Keratinocyte (primary cell): ENCODE data around the gene FAM114A1. TPM values are rescaled to one million over a fixed set of nuclear protein-coding genes. Genes with fewer than 3 reads are reported as not detected.

Source experiments
- DNase-seq: peaks from one replicate; pipeline ENCODE4 v3.0.0-alpha.2; 2011; ENCODE audit warnings: low read depth, missing footprints, low spot score
- FAIRE-seq: peaks from 2 replicates; lab custom pipeline; 2011; peaks lifted over from hg19 to GRCh38; lab: Jason Lieb, UNC
- H2AFZ ChIP-seq: 2 replicates; pipeline ENCODE4 v1.6.0; 2012; ENCODE audit warnings: low read length, control low read depth, inconsistent platforms; ENCODE audit not compliant: control insufficient read depth
- H3K27ac ChIP-seq: 2 replicates; pipeline ENCODE4 v1.5.1; 2011; ENCODE audit warnings: low read length; ENCODE audit not compliant: control insufficient read depth, insufficient read depth
- H3K27me3 ChIP-seq: 3 replicates; pipeline ENCODE4 v1.6.0; 2011; ENCODE audit warnings: low read length; ENCODE audit not compliant: control insufficient read depth, insufficient read depth; ENCODE audit errors: extremely low read depth
- H3K36me3 ChIP-seq, 2 experiments: 2 replicates in 1 of 2; 3 replicates in 1 of 2; pipeline ENCODE4 v1.5.1; 2011; ENCODE audit warnings: low read length in 2 of 2, mild to moderate bottlenecking in 1 of 2; ENCODE audit not compliant: control insufficient read depth in 2 of 2, insufficient read depth in 2 of 2; ENCODE audit errors: extremely low read depth in 1 of 2
- H3K4me1 ChIP-seq: 3 replicates; pipeline ENCODE4 v1.5.1; 2011; ENCODE audit warnings: low read length; ENCODE audit not compliant: control insufficient read depth, insufficient read depth; ENCODE audit errors: extremely low read depth
- H3K4me2 ChIP-seq: 3 replicates; pipeline ENCODE4 v1.6.0; 2011; ENCODE audit warnings: low read depth, low read length; ENCODE audit not compliant: control insufficient read depth, insufficient read depth; ENCODE audit errors: extremely low read depth
- H3K4me3 ChIP-seq, 3 experiments: fragments of 200-600 bp in 1 of 3; sonication (generic) in 1 of 3; 2 replicates in 2 of 3; 3 replicates in 1 of 3; pipeline ENCODE4 v1.5.1; 2011 to 2016; ENCODE audit warnings: low read length in 3 of 3, mild to moderate bottlenecking in 3 of 3, control low read depth in 2 of 3, inconsistent platforms in 1 of 3, low read depth in 1 of 3, mixed read lengths in 1 of 3, mixed run types in 1 of 3, moderate library complexity in 1 of 3; ENCODE audit not compliant: control insufficient read depth in 2 of 3, insufficient read depth in 2 of 3; ENCODE audit errors: extremely low read depth in 1 of 3
- H3K79me2 ChIP-seq: 2 replicates; pipeline ENCODE4 v1.6.0; 2012; ENCODE audit warnings: low read length; ENCODE audit not compliant: control insufficient read depth, insufficient read depth
- H3K9ac ChIP-seq: 3 replicates; pipeline ENCODE4 v1.6.0; 2011; ENCODE audit warnings: low read length; ENCODE audit not compliant: control insufficient read depth, insufficient read depth; ENCODE audit errors: extremely low read depth
- H3K9me1 ChIP-seq: 3 replicates; pipeline ENCODE4 v1.6.0; 2011; ENCODE audit warnings: low read length; ENCODE audit not compliant: control insufficient read depth, insufficient read depth; ENCODE audit errors: extremely low read depth
- H3K9me3 ChIP-seq: 2 replicates; pipeline ENCODE4 v1.5.1; 2012; ENCODE audit warnings: low read depth, low read length; ENCODE audit not compliant: control insufficient read depth
- H4K20me1 ChIP-seq: 3 replicates; pipeline ENCODE4 v1.6.0; 2011; ENCODE audit warnings: low read length; ENCODE audit not compliant: control insufficient read depth, insufficient read depth; ENCODE audit errors: extremely low read depth
- CTCF ChIP-seq, 3 experiments: IDR thresholded peaks in 1 of 3; conservative IDR thresholded peaks in 1 of 3; optimal IDR thresholded peaks in 1 of 3; 2 replicates in 2 of 3; 3 replicates in 1 of 3; pipeline versions ENCODE3 to v1.5.1; 2011; ENCODE audit warnings: low read length in 3 of 3, mild to moderate bottlenecking in 3 of 3, moderate library complexity in 2 of 3, control low read depth in 1 of 3, inconsistent platforms in 1 of 3; ENCODE audit not compliant: insufficient read depth in 2 of 3; ENCODE audit errors: extremely low read depth in 1 of 3
- EZH2 ChIP-seq: IDR thresholded peaks from one replicate; pipeline ENCODE4 v1.6.1; 2012; ENCODE audit warnings: inconsistent platforms, mild to moderate bottlenecking, low read length, moderate library complexity
- dilution Hi-C: fragments of 300-500 bp; cut with MboI; formaldehyde crosslinking; loops from one replicate; pipeline ENCODE4 v1.7.0; 2020; ENCODE audit warnings: low sequenced_read_pairs; ENCODE audit not compliant: extremely low pct_ligation_motif_present
- polyA plus RNA-seq, 5 experiments: library from polyadenylated mRNA; depleted of rRNA in 3 of 5; stranded (reverse) in 3 of 5; stranded (forward) in 1 of 5; unstranded in 1 of 5; fragments of >200 nt; gene quantifications; 1 replicate in 1 of 5; 2 replicates in 3 of 5; 3 replicates in 1 of 5; pipeline versions ENCODE4 v1.2.1 to v1.2.3, GENCODE V29; 2011 to 2012; ENCODE audit warnings: missing spikeins in 2 of 5, low read depth in 1 of 5, low replicate concordance in 1 of 5

FAM114A1 gene
- polyA plus RNA-seq, 1 donor (not counting 4 experiments of a cell fraction or from before 2014, with no cell fraction given), result 47.2 TPM

- peaks cover 7% of the 10 kb centered on the region for H3K4me1 ChIP-seq
- DNase-seq, result no peak
- H3K9me1 ChIP-seq, result no peaks in the 10 kb centered on the region
- H3K36me3 ChIP-seq, result no peaks in the 10 kb centered on the region
- no peak overlapping the region for H3K4me2 ChIP-seq
- H3K9ac ChIP-seq, result no peak overlapping the region
- H3K4me3 ChIP-seq, result no peak overlapping the region
- H3K79me2 ChIP-seq, result no peaks in the 10 kb centered on the region
- no peak for FAIRE-seq
- no peaks in the 10 kb centered on the region for H3K27me3 ChIP-seq
- H3K27ac ChIP-seq, result no peak overlapping the region
- TF ChIP-seq CTCF (optimal IDR thresholded peaks at IDR 0.05 in 1 of 3, IDR thresholded peaks at IDR 0.05 in 1 of 3, conservative IDR thresholded peaks at IDR 0.05 in 1 of 3; ENCODE audit: extremely low read depth in 1 of 3, insufficient read depth in 2 of 3, low read length in 3 of 3) (no peak), EZH2 (no peak)
- H3K9me3 ChIP-seq, result no peaks in the 10 kb centered on the region
- H4K20me1 ChIP-seq, result no peaks in the 10 kb centered on the region
- H2AFZ ChIP-seq, result no peak overlapping the region
- dilution Hi-C loops, result no loop called here
Measured at GRCh38 chr4:38964942-38965775, 97.6 kb downstream of the FAM114A1 start.

GRCh38 chr4:38965866-38966265 is 98.3 kb downstream of the FAM114A1 start:
- dilution Hi-C loops, result no loop called here
- no peak overlapping the region for H3K9ac ChIP-seq
- H3K79me2 ChIP-seq, result no peaks in the 10 kb centered on the region
- TF ChIP-seq EZH2 (no peak), CTCF (optimal IDR thresholded peaks at IDR 0.05 in 1 of 3, IDR thresholded peaks at IDR 0.05 in 1 of 3, conservative IDR thresholded peaks at IDR 0.05 in 1 of 3; ENCODE audit: extremely low read depth in 1 of 3, insufficient read depth in 2 of 3, low read length in 3 of 3) (no peak)
- H2AFZ ChIP-seq, result no peak overlapping the region
- no peak overlapping the region for H3K4me2 ChIP-seq
- H4K20me1 ChIP-seq, result no peaks in the 10 kb centered on the region
- no peak for FAIRE-seq
- no peak overlapping the region for H3K4me3 ChIP-seq
- H3K9me3 ChIP-seq, result no peaks in the 10 kb centered on the region
- H3K36me3 ChIP-seq, result no peaks in the 10 kb centered on the region
- no peak for DNase-seq
- H3K9me1 ChIP-seq, result no peaks in the 10 kb centered on the region
- no peak overlapping the region for H3K27ac ChIP-seq
- peaks cover 7% of the 10 kb centered on the region for H3K4me1 ChIP-seq
- H3K27me3 ChIP-seq, result no peaks in the 10 kb centered on the region
